Activated CD4-positive, alpha-beta T cell treated with anti-CD3 and anti-CD28 coated beads for 1 hour (primary cell): ENCODE results near the gene LSM11.

Experiments
- DNase-seq: peaks from one replicate; pipeline ENCODE4 v3.0.0-alpha.2; 2020

LSM11 gene

DNA sequence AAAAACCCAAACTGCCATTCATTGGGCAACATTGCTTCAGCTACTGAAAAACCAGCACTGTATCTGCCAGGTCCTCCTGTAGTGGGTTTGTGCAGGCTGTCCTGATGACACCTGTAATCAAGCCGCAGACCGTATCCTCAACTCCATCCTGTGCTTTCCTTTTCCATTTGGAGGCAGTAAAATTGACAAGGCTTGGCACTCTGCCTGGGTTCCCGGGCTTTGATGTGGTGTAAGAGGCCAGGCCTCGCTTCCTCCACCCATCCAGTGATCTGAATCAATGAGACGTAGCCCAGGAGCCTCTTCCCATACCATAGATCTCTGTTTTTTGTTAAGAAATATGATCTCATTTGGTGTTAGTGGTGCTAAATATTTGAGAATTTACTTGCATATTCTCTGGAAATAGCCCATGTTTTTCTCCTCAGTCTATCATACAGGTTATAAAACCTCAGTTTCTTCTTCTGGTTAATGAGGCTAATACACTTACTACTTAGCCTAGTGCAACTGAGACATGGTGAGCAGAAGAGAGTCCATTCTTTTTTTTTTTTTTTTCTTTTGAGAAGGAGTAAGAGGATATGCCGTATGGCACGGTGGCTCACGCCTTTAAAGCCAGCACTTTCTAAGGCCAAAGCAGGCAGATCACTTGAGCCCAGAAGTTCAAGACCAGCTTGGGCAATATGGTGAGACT, 34.8 kb downstream of the LSM11 start:
- no peak for DNase-seq

DNA sequence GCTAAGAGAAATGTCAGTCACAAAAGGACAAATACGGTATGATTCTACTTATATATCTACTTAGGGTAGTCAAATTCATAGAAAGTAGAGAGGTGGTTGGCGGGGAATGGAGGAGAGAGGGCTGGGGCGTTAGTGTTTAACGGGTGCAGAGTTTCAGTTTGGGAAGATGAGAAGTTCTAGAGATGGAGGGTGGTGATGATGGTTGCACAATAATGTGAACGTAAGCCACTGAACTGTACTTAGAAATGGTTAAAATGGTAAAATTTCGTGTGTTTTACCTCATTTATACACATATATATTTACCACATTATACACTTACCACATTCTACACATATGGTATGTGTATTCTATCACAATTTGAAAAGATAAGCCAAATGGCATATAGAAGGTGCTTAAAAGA, 35.7 kb downstream of the LSM11 start:
- no peak for DNase-seq

DNA sequence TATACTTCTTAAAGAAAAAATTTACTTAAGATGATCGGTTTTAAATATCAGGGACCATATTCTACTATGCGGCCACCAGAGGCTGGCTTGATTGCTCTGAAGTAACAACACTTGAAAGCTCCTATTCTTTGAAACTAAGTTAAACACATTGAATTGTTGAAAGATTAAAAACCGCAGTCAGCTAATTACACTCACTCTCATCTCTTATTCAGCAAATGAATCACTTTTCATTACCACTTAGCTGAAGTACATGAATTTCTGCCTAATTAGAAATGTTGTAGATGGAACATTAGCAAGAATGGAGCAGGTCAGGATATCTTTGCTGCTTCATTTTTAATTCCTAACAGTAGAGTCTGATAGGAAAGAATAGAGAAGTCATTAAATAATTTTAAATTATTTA, 42.3 kb downstream of the LSM11 start:
- DNase-seq = no peak

DNA sequence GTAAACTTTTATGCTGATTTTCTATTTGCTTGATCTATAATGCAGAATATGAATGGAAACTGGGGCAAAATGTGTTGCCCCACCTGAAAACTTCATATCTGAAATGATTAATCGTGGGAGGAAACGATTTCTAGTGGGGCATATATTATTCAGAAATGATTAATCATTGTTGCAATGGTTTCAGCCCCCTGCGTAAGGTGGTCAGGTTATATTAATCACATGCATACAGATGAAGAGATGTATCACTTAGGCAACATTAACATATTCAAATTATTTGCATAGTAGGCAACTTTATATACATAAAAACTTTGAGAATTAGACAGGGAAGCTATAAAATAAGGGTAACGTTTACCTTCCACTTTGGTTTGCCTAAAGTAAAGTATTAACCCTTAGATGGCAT, 49.8 kb downstream of the LSM11 start:
- no peak for DNase-seq

DNA sequence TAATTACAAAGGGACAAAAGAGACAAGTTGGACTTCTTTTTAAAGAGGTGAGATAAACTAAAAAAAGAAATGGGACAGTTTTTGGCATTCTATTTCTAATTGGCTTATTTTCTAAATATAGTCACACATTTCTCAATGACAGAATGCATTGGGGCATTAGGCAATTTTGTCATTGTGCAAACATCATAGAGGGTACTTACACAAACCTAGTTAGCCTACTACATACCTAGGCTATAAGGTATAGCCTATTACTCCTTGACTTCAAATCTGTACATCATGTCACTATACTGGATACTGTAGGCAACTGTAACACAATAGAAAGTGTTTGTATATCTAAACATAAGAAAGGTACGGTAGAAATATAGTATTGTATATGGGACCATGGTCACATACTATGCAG, 56.1 kb downstream of the LSM11 start:
- no peak for DNase-seq

DNA sequence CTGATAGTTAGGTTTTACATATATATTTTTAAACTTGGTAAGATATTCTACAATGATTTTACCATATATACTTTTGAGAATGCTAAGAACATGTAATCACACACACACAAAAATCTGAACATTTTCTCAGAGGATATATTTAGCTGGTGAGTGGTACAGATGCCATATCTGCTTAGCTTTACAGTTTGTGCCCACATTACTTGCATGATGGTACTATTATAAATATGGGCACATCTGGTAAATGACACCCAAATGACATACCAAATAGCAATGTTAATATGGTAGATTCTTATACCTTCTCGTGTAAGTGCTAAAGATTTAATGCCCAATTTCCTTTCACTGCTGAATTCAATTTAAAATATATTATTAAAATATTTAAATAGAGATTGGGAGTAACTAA, 56.6 kb downstream of the LSM11 start:
- no peak for DNase-seq

DNA sequence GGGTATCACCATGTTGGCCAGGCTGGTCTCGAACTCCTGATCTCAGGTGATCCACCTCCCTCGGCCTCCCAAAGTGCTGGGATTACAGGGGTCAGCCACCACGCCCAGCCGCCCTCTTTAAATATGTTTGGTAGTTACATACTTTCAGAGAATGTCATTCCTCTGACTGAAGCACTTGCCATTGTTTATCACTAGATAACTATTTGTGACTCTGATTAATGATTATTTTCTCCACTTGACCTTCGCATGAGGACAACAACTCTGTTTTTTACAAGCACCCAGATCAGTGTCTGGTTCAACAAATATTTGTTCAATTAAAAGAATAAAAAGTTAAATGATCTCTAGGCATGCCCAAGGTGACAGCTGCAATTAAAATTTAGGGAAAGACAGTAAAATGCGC, 59.2 kb downstream of the LSM11 start:
- no peak for DNase-seq

DNA sequence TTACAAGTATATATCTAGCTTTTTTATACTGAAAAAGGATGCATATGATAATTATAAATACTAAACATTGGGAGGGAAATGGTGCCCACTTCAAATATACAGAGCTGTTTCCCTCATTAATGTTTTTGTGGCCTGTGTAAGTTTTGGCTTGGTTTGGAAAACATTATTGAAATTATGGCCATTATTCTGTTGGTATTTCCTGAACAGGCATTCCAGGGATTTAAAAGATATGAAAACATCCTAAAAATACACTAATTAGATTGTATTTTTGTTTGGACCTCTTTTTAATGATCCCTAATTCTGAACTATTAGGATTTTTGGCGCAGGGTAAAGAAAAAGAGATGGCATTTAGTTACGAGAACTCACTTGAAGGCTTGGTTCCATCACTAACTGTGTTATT, 64.5 kb downstream of the LSM11 start:
- no peak for DNase-seq
